ENCODE data around the gene DYTN.
A peak's percentile ranks its signal among the peaks of the same experiment; 100 is the strongest.
"Not testable (repeated sequence)": the region's sequence is repeated elsewhere in the genome, so short reads cannot be mapped to it uniquely, and the experiment has no call there.

The DYTN gene, protein sequence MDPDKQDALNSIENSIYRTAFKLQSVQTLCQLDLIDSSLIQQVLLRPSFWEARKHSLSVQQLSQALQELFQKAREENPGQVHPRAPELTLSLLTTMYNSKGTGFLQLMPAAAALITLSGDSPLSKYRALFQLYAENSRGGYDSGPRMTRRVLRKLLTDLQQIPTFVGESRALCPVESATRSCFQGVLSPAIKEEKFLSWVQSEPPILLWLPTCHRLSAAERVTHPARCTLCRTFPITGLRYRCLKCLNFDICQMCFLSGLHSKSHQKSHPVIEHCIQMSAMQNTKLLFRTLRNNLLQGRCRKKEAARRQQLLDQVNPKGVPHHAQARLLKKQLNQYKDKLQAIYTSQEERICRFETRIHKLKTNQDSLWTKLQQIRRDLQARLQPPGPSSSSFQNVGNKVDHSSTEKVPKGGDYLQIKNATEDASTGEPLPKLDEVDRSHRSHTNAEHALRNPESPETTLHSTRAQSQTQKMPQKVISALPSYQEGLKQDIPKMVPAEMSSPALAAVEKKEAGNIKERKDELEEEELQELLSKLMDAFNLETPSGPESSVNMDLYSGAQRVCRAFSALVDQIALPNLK

DNA sequence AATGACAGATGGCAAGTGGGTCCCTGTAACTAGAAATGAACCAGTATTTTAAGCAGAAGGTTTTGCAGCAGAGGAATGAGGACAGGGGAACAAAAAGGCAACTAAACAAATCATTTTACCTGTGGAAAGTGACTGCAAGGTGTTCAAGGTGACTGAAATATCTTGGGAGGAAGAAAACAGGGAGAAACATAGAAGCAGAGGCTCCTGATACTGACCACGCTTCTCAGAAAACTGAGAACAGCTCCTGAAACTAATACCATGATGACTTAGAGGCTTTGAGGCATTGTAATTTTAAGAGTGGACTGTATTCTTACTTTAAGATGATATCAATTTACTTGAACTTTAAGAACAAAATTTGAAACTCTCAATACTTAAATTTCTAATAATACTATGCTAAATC, at the start of gene DYTN:
Gene DYTN (minus strand): TSS at position 101 of the 400 bp plus-strand sequence. CDS start 117 bp downstream, outside the sequence.
- DNase-seq: no peak

DNA sequence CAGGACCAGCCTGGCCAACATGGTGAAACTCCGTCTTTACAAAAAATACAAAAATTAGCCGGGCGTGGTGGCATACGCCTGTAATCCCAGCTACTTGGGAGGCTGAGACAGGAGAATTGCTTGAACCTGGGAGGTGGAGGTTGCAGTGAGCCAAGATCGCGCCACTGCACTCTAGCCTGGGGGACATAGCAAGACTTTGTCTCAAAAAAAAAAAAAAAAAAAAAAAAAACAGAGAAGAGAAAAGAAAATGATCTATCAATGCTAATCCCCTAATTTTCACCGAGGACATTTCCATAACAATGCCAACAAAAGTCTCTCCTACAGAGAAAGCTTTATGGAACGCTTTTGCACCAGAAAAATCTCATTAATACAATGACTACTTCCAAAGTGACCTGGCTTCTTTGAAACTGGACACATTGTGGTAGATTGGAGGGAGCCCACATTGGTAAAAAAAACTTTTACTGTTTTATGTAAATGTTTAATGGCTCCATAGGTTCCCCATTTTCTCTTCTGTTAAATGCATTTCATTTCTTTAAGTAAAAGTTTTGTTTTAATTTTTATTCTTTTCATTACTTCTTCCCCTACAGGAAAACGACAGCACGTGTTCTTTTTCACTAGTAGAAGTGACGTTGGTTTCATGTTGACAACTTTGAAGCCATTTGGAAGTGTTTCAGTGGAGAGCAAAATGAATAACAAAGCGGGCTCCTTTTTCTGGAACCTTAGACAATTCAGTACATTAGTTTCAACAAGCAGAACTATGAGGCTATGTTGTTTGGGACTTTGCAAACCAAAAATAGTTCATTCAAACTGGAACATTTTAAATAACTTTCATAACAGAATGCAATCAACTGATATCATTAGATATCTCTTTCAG, 48.1 kb upstream of the DYTN start:
- DNase-seq: no peak

DNA sequence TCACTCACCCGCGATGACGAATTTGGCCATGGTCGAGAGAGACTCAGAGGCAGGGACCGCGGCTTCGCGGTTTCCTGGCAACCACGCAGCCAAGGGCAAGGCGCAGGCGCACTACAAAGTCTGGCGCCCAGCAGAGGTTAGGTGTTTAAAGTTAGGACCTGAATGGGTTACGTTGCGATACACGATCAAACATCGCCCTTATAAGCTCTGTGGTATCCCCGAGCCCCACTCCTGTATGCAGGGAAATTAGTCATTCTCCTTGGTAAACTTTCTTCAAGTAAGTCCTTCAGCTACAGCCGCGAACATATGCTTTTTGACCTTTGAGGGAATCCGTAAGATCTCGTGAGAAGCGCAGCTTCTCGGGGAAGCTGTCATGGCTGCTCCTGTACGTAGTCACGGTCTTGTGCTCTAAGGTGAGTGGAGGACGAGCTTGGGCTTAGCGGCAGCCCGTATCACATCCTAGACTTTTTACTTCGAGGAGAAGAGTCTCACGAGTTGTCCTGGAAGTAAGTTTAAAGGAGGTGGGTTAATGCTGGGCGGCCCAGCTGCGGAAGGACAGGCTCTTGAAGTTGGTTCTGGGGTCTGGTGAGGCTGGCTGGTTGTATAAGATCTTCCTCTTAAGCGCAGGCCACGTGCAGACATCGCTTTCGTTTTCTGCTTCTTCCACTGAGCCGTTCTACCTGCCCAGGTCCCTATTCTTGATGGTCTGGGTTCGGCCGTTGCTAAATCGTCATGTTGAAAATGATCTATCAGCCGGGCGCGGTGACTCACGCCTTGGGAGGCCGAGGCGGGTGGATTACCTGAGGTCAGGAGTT, 47.3 kb upstream of the DYTN start, which contains the start of the genes FASTKD2 and MDH1B:
Gene FASTKD2 (plus strand): TSS at position 365 of the 815 bp plus-strand sequence. CDS start 1,088 bp downstream, outside the sequence.
Gene MDH1B (minus strand): TSS at position 87 of the 815 bp plus-strand sequence. CDS start 57 bp downstream, at position 30.
- peak; percentile 96 to 98 (median 96) for DNase-seq

DNA sequence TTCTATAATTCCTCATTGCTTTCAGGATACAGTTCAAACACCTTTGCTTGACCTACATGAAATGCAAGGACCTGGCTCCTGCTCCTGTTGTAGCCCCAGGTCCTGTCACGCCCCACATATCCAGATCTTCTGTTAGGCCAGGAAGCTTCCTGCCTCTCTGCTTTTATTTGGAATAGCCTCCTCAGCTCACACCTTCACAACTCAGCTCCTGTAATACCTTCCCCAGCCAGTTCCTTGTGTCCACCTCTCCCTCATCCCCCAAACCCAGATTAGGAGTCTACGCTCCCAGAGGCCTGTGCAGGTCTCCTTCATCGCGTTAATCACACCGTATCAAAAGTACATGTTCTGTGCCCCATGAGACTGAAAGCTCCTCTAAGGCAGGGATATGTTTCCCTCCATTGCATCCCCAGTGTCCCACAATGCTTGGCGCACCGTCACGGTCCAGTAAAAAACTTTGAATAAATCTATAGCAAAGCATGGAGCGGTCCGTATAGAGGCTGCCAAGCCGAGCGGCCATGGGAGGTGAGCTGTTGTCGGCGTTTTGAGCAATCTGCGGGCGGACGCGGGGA, 46.6 kb upstream of the DYTN start:
- no peak for DNase-seq

DNA sequence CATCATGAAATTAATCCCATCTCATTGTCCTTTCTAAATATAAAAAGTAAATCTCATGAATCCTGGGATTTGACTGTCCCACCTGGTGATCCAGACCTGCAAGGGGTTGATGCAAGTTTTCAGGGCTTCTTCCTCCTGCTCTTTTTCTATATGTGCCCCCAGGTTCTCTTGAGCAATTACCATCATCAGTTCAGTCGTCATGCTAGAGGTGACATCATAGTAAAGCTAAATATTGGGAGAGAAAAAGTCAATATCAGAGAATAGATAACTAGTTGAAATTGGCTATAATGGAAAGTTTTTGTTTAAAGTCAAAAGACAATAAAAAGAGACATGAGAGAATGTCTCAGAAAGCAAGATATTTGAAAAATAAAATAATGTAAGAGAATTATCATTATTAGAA, 38.6 kb upstream of the DYTN start:
- no peak for DNase-seq

DNA sequence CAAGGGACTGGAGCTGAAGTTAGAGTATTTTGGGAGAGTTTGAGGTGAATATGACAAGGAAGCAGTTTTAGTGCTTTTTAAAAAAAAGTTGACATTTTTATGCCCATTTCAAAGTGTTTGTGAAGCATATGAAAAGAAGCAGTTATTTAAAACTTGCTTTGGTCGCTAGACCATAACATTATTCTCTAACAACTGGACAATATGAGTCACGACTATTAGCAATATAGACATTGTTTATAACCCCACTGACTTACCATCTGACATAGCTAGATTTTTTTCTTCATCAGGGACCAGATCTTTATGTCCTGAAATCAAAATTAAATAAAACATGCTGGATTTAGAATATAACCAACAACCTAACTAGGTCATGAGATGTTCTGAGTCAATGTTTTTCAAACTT, 22.6 kb upstream of the DYTN start:
- DNase-seq: no peak

DNA sequence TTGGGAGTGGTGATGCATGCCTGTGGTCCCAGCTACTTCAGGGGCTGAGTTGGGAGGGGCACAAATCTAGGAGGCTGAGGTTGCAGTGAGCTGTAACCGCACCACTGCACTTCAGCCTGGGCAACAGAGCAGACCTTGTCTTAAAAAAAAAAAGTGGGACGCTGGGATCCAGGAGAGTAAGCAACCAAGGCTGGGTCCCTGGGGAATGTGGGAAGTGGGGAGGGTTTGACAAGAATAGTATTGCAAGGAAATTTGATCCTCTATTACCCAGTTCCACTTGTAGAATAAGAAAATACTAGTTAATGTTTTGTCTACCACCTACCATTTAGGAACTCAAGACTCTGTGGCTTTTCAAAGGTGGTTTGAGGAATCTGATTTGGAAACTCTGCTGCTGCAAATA, 21.1 kb upstream of the DYTN start:
- no peak for DNase-seq

DNA sequence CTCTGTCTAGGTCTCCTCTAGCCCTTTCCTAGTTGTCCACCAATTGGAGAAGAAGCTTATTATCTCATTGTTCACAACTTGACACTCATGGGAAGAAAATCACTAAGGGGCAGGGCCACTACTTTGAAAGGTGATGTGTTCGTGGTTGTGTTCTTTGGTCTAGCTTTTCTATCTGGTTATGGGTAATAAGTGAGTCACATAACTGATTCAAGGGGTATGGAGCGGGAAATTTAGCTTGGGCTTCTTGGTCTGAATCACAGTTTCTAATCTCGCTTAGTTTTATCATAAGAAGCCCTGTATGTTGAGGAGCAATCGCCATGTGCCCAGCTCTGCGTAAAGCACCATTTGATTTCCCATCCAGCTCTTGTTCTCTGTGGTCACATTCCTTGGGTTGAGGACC, 18.7 kb upstream of the DYTN start:
- DNase-seq: no peak

DNA sequence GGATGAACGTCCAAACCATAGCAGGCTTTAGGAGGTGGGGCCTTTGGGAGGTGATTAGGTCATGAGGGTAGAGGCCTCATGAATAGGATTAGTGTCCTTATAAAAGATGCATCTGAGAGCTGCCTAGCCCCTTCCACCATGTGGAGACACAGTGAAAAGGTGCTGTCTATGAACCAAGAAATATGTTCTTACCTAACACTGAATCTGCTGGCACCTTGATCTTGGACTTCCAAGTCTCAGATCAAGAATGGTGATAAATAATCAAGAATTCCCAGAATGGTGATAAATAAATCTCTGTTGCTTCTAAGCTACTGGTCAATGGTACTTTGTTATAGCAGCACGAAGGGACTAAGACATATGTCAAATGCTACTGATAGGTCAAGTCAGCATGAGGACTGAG, 15.1 kb upstream of the DYTN start:
- DNase-seq: no peak

DNA sequence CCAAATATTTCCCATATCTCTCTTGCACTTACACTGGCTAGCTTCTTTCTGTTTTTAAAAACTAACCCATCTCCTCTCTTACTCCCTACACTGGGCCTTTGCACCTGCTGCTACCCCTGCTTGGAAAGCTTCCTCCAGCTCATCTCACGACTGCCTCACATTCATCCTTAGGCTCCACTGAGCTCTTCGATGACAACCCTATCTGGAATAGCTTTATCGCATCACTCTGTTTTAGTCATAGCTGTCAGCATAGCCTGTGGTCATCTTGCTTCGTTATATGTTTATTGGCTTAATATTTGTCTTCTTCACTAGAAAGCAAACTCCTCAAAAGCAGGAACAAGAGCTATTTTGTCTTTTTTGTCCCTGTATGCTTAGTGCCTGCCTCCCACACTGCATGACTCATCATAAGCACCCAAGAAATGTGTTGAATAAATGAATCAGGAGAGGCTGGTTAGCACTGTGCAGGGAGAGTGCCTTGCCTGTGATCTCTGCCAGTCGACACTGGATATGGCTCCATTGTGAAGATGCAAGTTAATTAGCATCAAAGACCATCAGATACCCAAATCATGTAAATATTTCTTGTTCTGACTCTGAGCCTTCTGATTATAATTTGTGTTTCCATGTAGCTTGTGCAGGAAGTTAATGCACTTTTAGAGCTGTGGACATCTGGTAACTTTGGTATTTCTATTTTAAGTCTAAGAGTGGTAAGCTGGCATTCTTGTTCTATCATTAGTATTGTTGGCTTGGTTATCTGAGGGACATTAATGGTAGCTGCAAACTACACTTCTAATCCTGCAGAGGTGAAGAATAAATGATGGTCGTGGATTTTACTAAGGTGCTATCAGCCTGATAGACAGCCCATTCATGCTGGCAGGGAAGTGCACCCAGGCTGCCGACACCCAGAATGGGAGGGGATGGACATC, 10.3 kb upstream of the DYTN start:
- peak; percentile 69 to 73 (median 72) for DNase-seq

DNA sequence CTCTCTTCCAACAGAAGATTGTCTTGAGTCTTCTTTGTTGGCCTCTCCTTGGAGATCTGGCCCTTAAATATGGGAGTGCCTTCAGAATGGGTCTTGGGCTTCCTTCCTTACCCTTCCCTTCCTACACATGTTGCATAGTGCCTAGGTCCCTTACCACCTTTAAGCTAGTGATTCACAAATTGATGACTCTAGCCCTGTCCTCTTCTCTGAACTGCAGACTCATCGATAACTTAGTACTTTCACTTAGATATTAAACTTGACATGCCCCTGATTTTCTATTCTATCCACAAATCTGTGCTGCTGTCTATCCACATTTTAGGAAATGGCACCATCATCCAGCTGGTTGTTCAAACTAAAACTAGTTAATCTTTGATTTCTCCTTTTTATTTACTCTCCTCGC, 9.1 kb upstream of the DYTN start:
- DNase-seq: no peak

DNA sequence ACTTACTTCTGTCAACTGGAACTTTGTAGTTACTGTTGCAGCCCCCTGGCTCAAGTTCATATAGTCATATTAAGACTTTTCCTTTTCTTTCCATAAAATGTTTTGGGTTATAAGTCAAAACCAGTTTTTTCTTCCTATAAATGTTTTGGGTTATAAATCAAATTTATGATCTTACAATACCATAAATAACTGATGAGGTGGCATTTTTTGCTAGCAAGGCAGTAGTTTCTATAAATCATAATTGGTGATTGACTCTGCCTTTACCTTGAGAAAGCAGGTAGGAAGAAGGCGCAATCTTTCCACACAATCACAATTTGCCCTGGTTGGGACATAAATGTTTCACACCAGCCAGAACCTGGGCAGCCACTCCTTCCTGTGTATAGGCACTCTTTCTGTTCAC, 5.1 kb upstream of the DYTN start:
- no peak for DNase-seq

DNA sequence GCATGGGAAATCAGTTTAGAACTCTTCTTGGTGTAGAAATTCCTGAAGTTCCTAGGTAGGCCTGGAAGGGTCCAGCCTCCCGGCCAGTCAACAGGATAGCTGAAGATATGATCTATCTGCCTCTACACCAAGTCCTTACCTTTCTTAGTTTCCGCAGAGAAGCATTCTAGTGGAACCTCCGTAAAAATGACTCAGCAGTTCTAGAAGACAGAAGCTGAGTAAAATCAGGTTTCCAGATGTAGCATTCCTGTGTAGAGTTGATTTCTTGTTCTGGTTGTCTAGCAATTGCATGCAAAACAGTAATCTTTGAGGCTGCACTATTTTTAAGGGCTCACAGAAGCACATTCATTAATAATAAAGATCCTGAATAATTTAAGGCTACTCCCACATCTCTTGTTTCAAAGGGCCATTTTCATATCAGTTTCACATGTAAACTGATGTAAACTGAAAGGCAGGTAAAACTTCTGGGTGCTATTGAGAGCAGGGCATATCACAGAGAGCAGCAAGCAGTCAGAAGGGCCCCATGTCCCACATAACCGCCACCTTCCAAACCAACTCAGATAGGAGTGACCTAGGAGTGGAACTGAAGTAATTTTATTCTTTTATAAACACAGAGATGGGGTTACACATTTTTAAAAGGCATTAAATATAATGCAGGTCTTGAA, 3.2 kb upstream of the DYTN start:
- DNase-seq: no peak

DNA sequence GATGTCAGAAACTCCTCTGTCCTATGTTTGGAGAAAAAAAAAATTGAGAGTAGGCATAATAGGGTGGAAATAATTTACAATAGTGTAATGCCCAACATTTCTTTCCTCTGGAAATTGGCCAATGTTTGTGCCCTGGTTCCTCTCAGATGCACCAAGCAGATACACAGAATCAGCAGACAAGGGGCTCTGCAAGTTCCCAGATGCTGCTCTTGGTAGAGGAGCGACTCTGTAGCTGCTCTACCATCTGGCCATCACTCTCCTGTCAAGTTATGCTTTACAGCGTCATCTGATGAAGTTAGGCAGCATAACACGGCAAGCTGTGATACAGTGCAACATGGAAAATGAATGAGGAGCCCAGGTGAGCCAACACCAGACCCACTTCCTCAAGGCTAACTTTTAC, 1.6 kb downstream of the DYTN start:
- no peak for DNase-seq

DNA sequence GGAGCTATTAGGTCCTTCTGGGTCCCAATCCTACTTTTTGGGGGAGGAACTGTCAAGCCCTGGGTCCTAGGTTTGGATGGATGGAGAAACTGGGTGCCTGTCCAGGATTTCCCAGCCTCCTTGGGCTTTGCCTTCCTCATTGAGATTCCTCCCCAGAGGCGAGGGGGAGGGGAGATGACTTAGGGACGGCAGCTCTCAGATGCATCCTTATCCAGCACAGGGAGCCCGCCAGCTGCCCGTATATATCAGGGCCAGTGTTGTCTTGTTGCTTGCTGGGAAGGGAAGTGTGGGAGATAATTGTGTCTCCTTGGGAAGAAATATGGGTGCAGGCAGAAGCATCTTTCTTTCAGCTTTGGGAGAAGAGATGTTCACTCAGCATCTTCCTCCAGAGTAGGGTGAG, 3.0 kb downstream of the DYTN start:
- DNase-seq: not testable (repeated sequence)

DNA sequence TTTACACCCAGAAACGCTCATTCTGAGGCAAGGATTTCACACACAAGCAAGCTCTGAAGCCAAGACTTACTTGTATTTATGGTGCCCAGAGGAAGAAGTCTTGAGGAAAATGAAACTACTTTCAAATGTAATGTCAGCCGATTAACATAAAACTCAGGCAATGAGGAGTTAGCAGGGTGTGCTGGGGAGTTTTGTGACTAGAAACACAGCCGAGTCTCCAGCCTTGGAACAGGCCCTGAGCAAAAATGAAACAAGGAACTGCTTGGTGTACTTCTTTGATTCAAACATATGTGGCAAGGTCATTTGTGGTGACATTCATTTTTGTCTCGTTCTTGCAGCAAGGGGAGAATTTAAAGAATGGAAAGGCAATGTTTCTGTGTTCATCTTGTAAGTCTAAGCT, 4.5 kb downstream of the DYTN start:
- DNase-seq: peak; percentile 40 to 51 (median 45)

DNA sequence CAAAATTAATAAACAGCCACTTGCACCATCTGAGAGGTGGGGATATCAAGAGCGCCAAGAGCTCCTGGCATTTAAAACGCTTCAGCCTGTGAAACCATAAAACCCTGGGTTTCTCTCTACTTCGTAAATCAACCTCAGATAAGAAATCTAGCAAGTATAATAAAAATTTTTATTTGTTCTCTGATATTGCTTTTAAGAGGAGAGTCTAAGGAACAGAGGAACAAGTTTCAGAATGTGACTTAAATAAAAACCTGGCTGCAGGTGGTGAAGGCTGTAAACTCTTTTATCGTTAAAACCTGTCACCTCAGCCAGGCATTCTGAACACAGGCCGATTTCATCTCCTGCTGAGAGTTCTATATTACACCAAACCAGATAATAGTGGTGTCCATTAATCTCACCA, 9.9 kb downstream of the DYTN start:
- DNase-seq: no peak

DNA sequence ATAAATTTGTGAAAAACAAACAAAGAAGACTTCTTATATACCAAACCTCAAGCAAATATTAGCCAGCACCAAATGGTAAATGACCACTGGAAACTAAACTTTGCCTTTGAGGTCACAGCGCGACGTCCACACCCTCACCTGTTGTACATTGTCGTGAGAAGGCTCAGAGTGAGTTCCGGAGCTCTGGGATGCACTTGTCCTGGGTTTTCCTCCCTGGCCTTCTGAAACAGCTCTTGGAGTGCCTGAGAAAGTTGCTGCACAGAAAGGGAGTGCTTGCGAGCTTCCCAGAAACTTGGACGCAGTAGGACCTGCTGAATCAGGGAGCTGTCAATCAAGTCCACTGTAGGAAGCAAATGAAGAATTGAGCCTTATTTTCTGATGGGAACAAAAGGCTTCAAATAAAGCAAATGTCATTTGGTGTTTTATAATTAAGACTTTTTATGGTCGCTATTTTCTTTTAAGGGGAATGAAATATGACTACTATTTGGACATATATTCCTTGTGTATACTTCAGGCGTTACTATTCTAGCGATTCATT, 11.0 kb downstream of the DYTN start:
- DNase-seq: no peak

DNA sequence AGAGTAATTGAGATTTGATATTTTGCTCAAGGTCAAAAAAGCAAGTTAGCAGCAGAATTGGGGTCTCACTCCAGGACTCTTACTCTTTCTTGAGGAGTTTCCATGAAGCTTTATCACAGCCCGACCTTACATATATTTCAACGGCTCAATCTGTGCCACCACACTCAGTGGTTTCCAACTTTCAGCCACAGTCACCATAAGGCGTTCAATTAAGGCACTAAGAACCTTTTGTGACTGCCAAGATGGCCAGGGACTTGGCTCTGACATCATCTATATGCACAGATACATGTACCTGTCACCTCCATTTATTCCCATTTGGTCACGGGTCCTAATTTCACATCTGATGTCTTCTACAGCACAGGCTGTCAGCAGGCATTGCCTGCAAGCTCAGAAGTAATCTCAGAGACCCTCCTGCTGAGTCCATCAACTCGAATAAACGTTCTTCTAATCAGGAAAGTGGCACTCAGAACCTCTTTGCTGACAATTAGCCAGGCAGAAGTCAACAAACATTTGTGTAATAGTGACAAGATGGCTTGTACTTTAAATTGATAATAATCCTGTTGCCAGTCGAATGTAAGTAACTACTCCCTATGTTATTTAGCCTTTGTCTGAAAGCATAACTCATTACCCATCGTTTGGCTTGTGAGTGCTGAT, 16.1 kb downstream of the DYTN start:
- no peak for DNase-seq

DNA sequence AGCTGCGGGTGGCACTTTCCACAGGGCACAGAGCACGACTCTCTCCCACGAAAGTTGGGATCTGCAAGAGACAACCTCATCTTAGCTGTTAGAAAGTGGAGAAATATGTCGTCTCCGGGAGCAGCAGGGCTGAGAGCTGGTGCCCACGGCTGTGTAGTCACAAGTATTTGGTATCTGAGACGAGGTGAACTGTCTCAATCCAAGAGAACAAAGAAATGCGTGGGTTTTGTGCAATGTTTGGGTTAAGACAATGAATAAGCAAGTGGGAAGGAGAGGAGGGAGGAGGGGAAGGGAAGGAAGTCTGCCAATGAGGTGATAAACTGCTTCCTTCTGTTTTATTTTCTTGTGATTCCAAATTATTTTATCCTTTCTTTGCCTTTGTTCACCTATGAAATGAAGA, 18.0 kb downstream of the DYTN start:
- DNase-seq: peak; percentile 30 to 42 (median 31)

Measured in suppressor macrophage treated with lipopolysaccharide for 1 hour (primary cell).